Measurements from ENCODE around the gene FBLN5.
"Not testable (repeated sequence)": the region's sequence is repeated elsewhere in the genome, so short reads cannot be mapped to it uniquely, and the experiment has no call there.

Gene FBLN5

GRCh38 chr14:91906374-91906773, 41.1 kb downstream of the FBLN5 start:
- no peak for DNase-seq (ENCODE audit: low read depth)

GRCh38 chr14:91904956-91905645, 42.4 kb downstream of the FBLN5 start:
- no peak for DNase-seq (ENCODE audit: low read depth)

- DNase-seq (ENCODE audit: low read depth), result no peak
These were observed 43.0 kb downstream of the FBLN5 start for GRCh38 chr14:91904483-91904882.

GRCh38 chr14:91903070-91903469, 44.4 kb downstream of the FBLN5 start:
- DNase-seq (ENCODE audit: low read depth), result no peak

DNA sequence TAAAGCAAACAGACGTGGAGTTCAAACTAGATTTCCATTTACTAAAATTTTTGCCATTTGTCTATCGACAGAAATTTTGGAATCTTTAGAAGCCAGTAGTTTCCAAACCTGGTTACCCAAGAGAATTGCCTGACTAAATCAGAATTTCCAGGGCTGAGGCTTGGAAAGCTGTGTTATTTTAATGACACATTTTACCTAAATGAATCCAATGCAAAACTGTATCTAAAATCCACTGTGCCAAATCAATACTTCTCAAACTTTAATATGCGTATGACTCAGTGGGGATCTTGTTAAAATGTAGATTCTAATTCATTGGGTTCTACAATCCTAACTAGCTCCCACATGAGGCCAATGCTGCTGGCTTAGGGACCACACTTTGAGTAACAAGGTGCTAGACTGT, 45.2 kb downstream of the FBLN5 start:
- no peak for DNase-seq (ENCODE audit: low read depth)

- DNase-seq (ENCODE audit: low read depth), result no peak
These were observed 45.9 kb downstream of the FBLN5 start for GRCh38 chr14:91901449-91902226.

DNA sequence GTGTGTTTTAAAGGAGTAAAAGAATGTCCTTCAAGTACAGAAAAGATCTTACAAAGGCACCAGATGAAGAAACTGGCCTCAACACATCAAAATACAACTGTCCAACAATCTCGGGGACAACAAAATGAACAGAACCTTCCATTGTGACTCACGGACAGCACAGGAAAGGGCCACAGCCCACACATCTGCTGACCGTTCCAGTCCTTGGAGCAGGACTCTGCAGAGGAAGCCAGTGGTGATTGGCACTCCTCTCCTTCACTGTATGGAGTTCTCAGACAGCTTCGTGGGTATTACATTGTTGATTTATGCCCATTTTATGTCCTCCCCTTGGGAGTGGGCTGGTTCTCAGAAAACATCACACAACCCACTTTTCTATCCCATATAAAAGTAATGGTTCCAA, 47.7 kb downstream of the FBLN5 start:
- no peak for DNase-seq (ENCODE audit: low read depth)

DNA sequence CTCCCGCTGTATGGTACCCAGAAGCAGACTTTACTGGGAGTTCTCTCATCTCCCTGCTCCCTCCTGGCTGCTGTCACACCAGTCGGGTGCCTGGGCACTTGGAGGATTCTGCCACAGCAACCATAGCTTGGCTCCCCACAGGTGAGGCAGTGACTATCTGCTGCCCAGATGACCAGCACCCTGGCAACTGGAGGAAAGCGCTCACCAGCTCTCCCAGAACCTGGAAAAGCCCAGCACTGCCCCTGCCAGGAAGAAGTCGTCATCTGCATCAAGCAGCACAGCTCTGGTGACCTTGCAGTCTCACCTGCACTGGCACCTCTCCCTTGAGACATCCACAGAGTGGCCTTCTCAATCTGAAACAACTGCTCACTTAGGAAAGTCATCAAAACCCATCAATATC, 48.3 kb downstream of the FBLN5 start:
- DNase-seq (ENCODE audit: low read depth), result no peak

DNA sequence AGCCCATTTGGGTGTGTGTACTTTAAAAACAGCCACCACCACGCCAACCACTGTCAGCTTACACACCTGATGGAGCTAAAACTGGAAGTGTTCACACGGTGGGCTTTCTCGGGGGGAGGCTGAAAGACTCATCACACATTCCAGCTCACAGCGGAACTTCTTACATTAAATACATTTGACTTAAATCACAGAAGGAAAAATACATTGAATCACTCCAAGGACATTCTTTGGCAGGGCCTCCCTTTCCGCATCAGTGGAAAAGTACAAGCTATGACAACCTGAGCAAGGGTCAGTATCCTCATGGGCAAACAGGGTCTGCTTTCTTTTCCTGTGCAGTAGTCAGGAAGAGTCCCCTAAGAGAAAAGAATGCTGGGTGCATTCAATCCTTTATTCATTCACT, 49.1 kb downstream of the FBLN5 start:
- no peak for DNase-seq (ENCODE audit: low read depth)

DNA sequence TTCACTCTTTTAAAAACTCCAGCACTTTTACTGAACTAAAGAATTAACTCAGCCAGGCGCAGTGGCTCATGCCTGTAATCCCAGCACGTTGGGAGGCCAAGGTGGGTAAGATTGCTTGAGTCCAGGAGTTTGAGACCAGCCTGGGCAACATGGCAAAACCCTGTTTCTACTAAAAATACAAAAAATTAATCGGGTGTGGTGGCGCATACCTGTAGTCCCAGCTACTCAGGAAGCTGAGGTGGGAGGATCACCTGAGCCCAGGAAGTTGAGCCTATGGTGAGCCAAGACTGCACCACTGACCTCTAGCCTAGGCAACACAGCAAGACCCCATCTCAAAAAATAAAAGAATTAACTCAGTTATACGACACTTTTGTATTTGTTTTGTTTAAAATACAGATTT, 49.8 kb downstream of the FBLN5 start:
- not testable (repeated sequence) for DNase-seq (ENCODE audit: low read depth)

DNA sequence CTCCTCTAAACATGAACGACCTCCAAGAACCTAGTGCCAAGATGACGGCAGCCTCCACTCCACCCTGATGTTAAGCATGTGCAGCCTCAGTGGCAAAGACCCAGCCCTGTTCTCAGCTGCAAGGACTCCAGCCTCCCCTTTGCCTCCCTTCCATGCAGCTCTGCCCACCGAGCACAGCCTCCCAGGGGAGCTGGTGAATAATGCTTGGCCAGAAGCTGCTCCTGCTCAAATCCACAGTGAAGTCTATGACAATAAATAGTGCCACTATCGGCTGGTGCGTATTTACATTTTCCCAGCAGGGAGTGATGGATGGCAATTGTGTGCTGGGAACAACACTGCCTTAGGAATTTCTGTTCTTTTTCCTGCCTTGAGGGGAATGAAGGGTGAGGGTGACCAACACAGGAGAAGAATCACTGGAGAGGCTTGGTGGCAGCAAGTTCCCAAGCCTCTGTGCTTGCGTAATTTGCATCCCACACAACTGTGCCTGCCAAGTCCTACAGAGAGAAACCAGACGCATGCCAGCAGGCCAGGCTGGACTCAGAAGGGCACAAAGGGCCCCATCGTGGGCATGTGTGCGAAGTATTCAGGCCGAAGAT, 50.3 kb downstream of the FBLN5 start:
- DNase-seq (ENCODE audit: low read depth), result no peak

- no peak for DNase-seq (ENCODE audit: low read depth)
These were observed 51.1 kb downstream of the FBLN5 start for GRCh38 chr14:91896419-91896818.

- DNase-seq (ENCODE audit: low read depth), result no peak
These were observed 53.8 kb downstream of the FBLN5 start for GRCh38 chr14:91893669-91894068.

GRCh38 chr14:91893007-91893406, 54.5 kb downstream of the FBLN5 start:
- DNase-seq (ENCODE audit: low read depth), result no peak

GRCh38 chr14:91891721-91892220, 55.7 kb downstream of the FBLN5 start:
- DNase-seq (ENCODE audit: low read depth), result no peak

GRCh38 chr14:91891101-91891500, 56.4 kb downstream of the FBLN5 start:
- no peak for DNase-seq (ENCODE audit: low read depth)

DNA sequence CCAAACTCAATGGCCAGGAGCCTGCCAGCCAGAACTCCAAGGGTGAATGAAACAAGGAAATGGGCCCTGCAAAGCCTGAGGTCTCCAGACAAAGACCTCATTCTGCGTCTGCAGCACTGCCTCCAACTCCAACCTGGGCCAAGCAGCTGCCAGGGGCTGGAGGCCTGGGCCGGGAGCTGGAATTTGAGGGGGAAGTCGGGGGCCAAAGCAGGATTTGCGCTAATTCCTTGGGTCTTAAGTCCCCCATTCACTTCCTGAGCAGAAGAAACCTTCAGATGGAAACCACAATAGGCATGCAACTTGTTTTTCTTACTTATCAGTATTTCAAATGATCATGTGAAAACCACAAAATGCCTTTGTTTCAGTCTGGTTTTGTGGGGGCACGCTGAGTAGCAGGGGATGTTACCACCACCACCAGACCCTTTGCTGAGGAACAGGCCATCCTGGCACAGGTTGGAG, 57.2 kb downstream of the FBLN5 start:
- DNase-seq (ENCODE audit: low read depth), result no peak

DNA sequence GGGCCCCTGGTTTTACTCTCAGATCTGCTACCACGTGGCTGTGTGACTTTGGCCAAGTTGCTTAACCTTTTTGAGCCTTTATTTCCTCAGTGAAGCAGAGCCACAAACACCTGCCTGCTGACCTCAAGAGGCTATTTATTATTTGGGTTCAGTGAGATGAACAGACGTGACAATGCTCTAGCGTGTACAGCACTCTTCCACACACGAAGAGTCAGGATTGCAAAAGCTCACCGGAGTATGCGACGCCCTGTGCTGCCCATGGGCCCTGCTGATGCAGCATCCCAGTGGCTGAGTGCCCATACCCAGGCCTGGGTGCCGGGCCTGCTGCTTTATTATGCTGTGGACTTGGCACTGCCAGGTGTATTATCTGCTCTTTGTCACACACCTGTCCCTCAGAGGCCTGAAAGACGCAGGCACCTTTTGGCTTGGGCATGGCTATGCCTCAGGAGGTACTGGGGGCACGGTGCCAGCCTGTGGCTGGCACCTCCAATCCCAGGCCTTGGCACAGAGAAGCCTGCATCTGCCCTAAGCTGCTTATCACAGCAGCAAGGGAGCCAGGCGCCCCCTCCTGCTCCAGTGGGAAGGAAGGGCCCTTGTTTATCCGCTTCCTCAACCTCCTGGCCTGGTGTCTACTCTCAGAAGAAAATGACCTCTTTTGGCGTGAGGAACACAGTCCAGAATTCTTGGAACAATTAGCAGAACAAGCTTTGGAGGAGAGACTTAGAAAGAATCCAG, 57.9 kb downstream of the FBLN5 start:
- no peak for DNase-seq (ENCODE audit: low read depth)

DNA sequence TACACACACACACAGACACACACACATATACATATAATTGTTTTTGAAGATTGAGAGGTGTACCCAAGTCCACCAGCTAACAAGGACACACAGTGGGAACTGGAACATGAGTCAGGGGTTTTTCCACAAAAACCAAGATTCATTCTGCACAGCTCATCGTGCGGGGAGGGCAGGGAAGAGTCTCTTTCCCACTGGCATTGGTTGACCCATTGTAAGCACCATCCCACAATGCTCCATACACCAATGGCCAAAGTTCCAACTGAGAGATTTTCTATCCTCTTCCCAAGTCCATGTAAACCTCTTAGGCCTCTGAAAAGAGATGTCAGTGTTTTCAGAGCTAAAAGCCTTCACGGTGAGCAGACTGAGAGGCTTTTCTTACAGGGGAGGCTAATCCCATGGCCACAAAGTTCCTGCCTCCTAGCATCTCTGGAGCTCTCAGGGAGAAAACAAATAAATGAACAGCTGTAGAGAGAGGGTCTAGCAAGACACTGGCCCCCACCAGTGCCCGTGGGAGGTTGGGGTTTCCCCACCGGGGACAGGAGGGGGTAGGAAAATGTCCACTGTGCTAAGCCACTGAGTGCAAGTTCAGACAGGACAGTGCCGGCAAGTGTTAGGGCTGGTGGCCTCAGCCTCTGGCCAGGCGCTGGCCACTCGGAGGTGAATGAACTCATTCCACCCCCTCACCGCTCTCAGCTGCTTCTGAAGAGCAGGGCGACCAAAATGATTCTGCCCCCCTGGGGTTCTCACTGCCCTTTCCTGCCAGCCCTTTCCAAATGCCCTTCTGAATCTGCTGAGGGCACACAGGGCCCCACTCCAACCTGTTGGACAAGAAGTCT, 58.6 kb downstream of the FBLN5 start:
- DNase-seq (ENCODE audit: low read depth), result no peak

DNA sequence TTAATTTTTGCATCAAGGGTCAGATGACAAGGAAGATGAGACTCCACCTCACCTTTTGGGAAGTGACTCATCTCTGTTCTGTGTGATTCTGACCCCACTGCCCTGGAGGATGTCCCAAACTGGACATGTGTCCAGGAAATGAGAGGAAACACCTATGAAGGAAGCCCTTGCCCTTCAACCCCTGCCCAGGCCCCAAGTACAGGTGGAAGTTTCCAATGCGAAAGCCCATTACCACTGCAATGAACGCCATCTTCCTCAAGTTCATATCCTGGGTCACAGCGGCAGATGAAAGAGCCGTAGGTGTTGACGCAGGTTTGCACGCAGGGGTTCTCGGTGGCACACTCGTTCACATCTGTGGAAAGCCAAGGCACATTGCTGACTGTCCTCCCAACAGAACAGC, 60.5 kb downstream of the FBLN5 start:
- DNase-seq (ENCODE audit: low read depth), result no peak

DNA sequence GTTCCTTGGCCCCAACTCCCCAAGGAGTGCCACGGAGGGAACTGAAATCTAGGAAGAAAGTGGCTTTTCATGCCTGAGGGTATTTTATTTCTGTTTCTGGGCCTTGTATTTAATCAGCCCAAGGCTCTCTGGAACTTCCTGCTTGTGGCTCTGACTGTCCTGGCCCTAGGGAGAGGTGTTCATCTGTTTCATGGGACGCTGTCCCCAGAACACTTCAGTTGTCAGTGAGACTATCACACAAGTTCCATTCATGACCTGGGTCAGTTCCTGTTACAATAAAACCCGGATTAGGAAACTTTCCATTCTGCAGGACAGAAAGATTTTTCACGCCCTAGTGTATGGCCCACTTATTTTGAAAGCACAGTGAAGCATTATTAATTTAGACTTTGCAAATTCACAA, 61.7 kb downstream of the FBLN5 start:
- no peak for DNase-seq (ENCODE audit: low read depth)

Data from fibroblast of the conjunctiva (primary cell).